Ectodermal cell (in vitro differentiated cells): ENCODE data around the gene CSF2.

Source experiments
- H3K27ac ChIP-seq: 2 replicates; pipeline ENCODE4 v1.7.0; 2013; ENCODE audit warnings: mild to moderate bottlenecking, low read depth, low read length; ENCODE audit not compliant: insufficient read depth, poor library complexity, severe bottlenecking
- H3K27me3 ChIP-seq: 2 replicates; pipeline ENCODE4 v1.7.0; 2013; ENCODE audit warnings: mild to moderate bottlenecking, low read length; ENCODE audit not compliant: insufficient read depth, control insufficient read depth, poor library complexity, severe bottlenecking
- H3K36me3 ChIP-seq: one replicate; pipeline ENCODE4 v1.7.0; 2013; ENCODE audit warnings: low read length; ENCODE audit not compliant: control insufficient read depth, insufficient read depth
- H3K4me1 ChIP-seq: one replicate; pipeline ENCODE4 v1.7.0; 2013; ENCODE audit warnings: low read length; ENCODE audit not compliant: control insufficient read depth, insufficient read depth
- H3K4me3 ChIP-seq: 2 replicates; pipeline ENCODE4 v1.7.0; 2013; ENCODE audit warnings: low read depth, low read length, control low read depth; ENCODE audit not compliant: insufficient read depth
- H3K9me3 ChIP-seq: 2 replicates; pipeline ENCODE4 v1.7.0; 2013; ENCODE audit warnings: mild to moderate bottlenecking, low read length, moderate library complexity; ENCODE audit not compliant: control insufficient read depth
- WGBS, 2 experiments: methylation state at CpG; one replicate each; pipeline ENCODE4 v1.1.7; 2013; ENCODE audit warnings: missing lambda C conversion rate in 2 of 2; 5-methylcytosine and 5-hydroxymethylcytosine counted together

Gene CSF2

GRCh38 chr5:132054697-132055440 lies 18.7 kb upstream of the CSF2 start:
- Histone ChIP-seq H3K9me3 (no peaks in the 10 kb centered on the region), H3K27me3 (no peaks in the 10 kb centered on the region), H3K36me3 (no peaks in the 10 kb centered on the region), H3K4me3 (no peak overlapping the region), H3K27ac (no peak overlapping the region), H3K4me1 (no peaks in the 10 kb centered on the region)
- 85 to 90% methylated on average over 8 to 9 of the region's 9 CpGs for WGBS, 2 experiments

GRCh38 chr5:132055441-132055807 lies 18.2 kb upstream of the CSF2 start:
- H3K27me3 ChIP-seq: no peaks in the 10 kb centered on the region
- no peak overlapping the region for H3K27ac ChIP-seq
- H3K4me1 ChIP-seq: no peaks in the 10 kb centered on the region
- WGBS, 2 experiments: 82% methylated on average over 1 of the region's 1 CpG; no CpG with 5 or more reads in 1 of the 2 experiments
- no peak overlapping the region for H3K4me3 ChIP-seq
- H3K36me3 ChIP-seq: no peaks in the 10 kb centered on the region
- H3K9me3 ChIP-seq: no peaks in the 10 kb centered on the region

DNA sequence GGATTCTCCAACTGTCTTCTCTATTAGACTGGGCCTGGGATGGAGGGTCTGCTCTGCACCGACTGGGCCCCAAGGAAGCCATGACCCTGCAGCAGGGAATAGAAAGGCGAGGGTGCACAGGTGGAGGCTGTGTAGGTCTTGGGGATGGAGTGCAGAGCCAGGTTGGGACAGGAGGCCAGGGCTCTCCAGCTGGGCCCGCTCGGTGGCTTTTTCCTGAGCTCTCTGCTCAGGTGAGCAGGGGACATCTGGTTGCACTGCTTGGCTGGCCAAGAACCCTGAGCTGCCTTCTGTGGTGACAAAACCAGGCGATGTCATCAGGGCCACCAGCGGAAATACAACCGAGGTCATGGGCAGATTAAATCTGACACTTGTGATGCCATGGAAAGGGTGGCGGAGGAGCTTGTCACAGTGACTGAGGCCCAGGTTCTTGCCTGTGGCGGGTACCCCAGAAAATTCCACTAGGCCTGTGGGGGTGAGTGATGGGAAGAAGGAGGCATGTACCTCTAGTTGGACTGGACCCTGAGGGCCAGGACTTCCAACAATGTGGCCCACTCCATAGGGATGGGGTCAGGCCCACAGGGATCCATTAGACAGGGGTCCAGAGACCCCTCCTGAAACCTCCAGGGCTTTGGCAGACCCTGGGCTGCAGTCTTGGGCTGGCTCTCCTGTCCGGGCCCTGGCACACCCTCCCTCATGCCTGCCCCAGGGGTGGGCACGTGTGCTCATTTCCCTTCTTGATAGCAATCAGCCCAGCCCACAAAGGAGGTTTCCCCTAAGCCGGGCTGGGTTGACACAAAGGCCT lies 17.6 kb upstream of the CSF2 start:
- no peaks in the 10 kb centered on the region for H3K27me3 ChIP-seq
- H3K27ac ChIP-seq: no peak overlapping the region
- no peaks in the 10 kb centered on the region for H3K4me1 ChIP-seq
- 87% methylated on average over 12 of the region's 12 CpGs for WGBS, 2 experiments
- H3K4me3 ChIP-seq: no peak overlapping the region
- H3K36me3 ChIP-seq: no peaks in the 10 kb centered on the region
- no peaks in the 10 kb centered on the region for H3K9me3 ChIP-seq

DNA sequence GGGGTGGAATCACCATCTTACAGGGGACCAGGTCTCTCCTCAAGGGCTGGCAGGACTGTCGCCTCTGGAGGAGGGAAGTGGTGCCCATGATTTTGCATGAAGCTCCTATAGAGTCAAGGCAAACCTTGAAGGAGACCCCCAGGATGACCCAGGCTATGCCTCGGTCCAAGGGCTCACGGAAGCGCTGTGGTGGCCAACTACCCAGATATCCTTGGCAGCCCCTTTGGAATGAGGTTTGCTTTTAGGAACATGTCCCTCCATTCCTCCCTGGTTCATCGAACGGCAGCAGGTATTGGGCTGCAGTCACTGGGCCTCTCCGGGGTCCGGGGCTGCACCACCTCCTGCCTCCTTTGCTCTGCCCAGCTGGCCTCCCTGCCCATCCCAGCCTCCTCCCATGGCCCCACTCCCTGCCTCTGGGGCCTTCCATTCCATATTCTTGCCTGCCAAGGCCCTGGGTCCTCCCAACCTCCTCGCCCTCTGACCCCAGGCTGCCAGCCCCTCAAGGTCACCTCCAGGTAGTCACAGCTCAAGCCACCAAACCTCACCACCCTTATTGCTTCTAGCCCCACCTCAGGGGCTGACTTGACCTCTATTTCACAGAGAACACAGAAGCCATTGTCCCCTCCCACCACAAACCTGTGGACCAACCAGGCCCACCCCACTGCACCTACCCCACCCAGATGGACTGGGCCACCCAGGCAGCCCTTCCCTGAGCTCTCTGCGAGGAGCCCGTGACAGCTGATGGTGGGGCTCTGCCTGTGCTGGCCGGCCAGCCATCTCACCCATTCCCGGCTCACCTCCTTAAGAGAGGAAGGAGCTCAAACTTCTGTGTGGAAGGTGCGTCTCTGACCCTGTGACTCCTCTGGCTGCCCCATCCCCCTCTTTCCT lies 16.7 kb upstream of the CSF2 start:
- WGBS, 2 experiments: 93 to 94% methylated on average over 14 of the region's 14 CpGs
- Histone ChIP-seq H3K27ac (no peak overlapping the region), H3K9me3 (no peaks in the 10 kb centered on the region), H3K4me3 (no peak overlapping the region), H3K4me1 (no peaks in the 10 kb centered on the region), H3K27me3 (no peaks in the 10 kb centered on the region), H3K36me3 (no peaks in the 10 kb centered on the region)

DNA sequence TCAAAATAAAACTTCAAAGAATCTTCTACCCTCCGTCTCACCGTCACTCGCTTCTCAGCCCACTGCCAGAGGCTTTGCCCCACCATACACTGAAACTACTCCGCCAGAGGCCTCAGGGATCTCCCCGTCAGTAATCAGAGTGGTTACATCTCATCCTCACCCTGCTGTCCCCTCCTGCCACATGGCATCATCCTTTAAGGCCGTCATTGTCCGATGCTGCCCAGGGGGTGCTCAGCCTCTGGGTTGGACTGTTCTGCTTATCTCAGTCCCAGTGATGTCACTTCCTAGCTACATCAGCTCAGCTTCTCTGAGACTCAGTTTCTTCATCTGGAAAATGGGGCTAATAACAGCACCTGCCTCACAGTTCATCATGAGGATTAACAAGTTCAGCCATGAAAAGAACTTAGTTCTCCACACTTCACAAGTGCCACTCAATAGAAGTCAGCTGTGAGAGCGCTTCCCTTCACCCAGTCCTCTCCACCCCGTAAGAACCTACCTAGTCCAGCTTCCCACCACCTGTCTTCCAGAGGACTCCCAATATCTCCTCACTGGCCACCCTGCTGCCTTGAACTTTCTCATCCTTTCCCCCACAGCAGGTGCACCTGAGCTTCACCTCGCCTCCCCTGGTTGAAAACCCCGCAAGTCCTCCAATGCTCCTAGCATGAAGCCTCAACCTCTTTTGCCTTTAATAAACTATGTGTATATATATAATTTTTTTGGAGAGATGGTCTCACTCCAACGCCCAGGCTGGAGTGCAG lies 15.9 kb upstream of the CSF2 start:
- no peak overlapping the region for H3K27ac ChIP-seq
- H3K9me3 ChIP-seq: no peaks in the 10 kb centered on the region
- whole genome bisulfite sequencing, 2 experiments: 94 to 96% methylated on average over 11 to 12 of the region's 12 CpGs
- no peaks in the 10 kb centered on the region for H3K4me1 ChIP-seq
- no peak overlapping the region for H3K4me3 ChIP-seq
- no peaks in the 10 kb centered on the region for H3K36me3 ChIP-seq
- no peaks in the 10 kb centered on the region for H3K27me3 ChIP-seq

DNA sequence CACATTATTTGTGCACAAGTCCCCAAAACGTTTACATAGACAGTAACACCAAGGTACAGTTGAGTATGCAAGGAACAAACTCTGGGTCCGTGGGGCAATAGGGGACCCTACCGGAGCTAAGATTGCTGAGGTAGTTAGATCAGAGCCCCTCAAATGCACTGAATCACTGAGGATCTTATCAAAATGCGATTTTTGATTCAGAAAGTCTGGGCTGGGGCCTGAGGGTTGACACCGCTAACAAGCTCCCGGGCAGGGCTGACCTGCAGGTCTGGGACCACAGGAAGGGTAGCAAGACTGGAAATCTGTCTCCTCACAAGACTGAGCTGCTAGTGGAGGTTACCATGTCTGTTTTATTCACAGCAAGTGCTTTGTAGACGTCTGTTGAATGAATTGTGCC lies 14.9 kb upstream of the CSF2 start:
- Histone ChIP-seq H3K27me3 (no peaks in the 10 kb centered on the region), H3K4me3 (no peak overlapping the region), H3K9me3 (no peaks in the 10 kb centered on the region), H3K36me3 (no peaks in the 10 kb centered on the region), H3K27ac (no peak overlapping the region), H3K4me1 (no peaks in the 10 kb centered on the region)
- WGBS, 2 experiments: 91% methylated on average over 7 of the region's 7 CpGs

DNA sequence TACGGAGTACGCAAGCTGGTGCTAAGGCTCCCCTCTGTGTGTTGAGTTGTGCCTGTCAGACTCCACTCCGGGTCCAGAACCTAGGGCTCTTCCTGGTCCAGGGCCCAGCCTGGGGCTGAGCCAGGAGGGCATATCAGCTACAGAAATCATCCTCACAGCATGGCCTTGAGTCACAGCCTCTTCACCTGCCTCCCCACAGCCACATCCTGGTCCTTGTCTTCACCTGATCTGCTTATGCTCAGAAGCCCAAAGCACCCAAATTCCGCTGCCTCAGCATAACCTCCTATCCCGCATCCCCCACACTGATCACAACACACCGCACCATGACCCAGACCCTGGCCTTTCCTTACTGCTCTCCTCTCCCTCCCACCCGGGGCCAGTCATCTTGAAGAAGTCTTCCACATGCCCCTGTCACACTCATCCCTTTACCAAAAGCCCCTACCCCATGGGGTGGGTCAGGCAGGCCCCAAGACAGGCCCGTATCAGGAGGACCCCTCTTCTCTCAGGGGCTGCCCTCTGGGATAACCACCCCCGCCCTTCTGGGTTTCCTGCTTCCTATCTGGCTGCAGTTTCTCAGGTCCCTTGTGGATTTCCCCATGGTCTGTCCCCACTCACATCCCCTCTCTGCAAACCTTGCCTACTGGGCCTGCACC lies 14.4 kb upstream of the CSF2 start:
- Histone ChIP-seq H3K27ac (no peak overlapping the region), H3K9me3 (no peaks in the 10 kb centered on the region), H3K27me3 (no peaks in the 10 kb centered on the region), H3K36me3 (no peaks in the 10 kb centered on the region), H3K4me1 (no peaks in the 10 kb centered on the region), H3K4me3 (no peak overlapping the region)
- WGBS, 2 experiments: 92 to 93% methylated on average over 9 of the region's 9 CpGs

DNA sequence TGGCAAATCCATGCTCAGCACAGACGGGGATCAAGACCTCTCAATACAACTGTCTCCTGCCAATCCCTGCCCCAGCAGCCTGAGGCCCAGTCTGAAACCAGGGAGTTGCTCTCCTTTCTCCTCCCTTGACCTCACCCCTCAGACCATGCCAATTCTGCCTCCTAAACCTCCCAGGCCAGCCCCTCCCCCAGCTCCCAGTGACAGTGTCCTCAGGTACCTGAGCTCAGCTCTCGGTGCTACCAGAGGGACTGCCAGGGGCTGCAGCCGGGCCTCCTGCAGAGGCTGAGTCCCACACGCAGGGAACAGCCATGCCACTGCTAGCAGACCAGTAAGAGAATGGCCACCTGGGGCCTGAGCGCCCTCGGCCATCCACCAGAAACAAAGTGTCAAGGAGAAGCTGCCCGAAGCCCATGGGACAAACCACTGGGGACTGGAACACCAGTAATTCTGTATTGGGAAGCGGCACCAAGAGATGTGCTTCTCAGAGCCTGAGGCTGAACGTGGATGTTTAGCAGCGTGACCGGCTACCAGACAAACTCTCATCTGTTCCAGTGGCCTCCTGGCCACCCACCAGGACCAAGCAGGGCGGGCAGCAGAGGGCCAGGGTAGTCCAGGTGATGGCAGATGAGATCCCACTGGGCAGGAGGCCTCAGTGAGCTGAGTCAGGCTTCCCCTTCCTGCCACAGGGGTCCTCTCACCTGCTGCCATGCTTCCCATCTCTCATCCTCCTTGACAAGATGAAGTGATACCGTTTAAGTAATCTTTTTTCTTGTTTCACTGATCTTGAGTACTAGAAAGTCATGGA lies 13.7 kb upstream of the CSF2 start:
- WGBS, 2 experiments: 92 to 93% methylated on average over 13 of the region's 13 CpGs
- H3K36me3 ChIP-seq: no peaks in the 10 kb centered on the region
- H3K27me3 ChIP-seq: no peaks in the 10 kb centered on the region
- H3K9me3 ChIP-seq: no peaks in the 10 kb centered on the region
- H3K4me3 ChIP-seq: no peak overlapping the region
- no peak overlapping the region for H3K27ac ChIP-seq
- no peaks in the 10 kb centered on the region for H3K4me1 ChIP-seq
